Stimulated activated CD8-positive, alpha-beta memory T cell treated with anti-CD3 and anti-CD28 coated beads, Interleukin-4, amount 100 ng/mL, for 4 hours (primary cell): ENCODE results near the gene KDF1.
"Not testable (repeated sequence)": the region's sequence is repeated elsewhere in the genome, so short reads cannot be mapped to it uniquely, and the experiment has no call there.

Experiments
- DNase-seq, 2 donors: peaks; one replicate each; pipeline ENCODE4 v3.0.0-alpha.2; 2020; ENCODE audit warnings: low read depth in 2 of 2, low spot score in 1 of 2

Gene KDF1

GRCh38 chr1:26994787-26995517 lies 34.7 kb upstream of the KDF1 start:
- no peak for DNase-seq

GRCh38 chr1:26994020-26994786 lies 33.9 kb upstream of the KDF1 start:
- DNase-seq = no peak

GRCh38 chr1:26993237-26994019 lies 33.2 kb upstream of the KDF1 start, which contains the start of gene TRNP1:
Gene TRNP1 (plus strand): TSS chr1:26993692. CDS start chr1:26993787, 95 bp downstream.
- peak; percentile 35 to 36 for DNase-seq

GRCh38 chr1:26991310-26992116 lies 31.2 kb upstream of the KDF1 start:
- DNase-seq = no peak

- not testable (repeated sequence) for DNase-seq
These were observed 29.3 kb upstream of the KDF1 start for GRCh38 chr1:26989403-26990109.

- no peak for DNase-seq
These were observed 26.4 kb upstream of the KDF1 start for GRCh38 chr1:26986658-26987057.

GRCh38 chr1:26984291-26984690 lies 24.0 kb upstream of the KDF1 start:
- DNase-seq = no peak

GRCh38 chr1:26983863-26984262 lies 23.6 kb upstream of the KDF1 start:
- DNase-seq = no peak

- no peak for DNase-seq
These were observed 21.0 kb upstream of the KDF1 start for GRCh38 chr1:26981146-26981846.

- no peak for DNase-seq
These were observed 18.6 kb upstream of the KDF1 start for GRCh38 chr1:26978901-26979300.

- no peak for DNase-seq
These were observed 16.6 kb upstream of the KDF1 start for GRCh38 chr1:26976621-26977510.

- DNase-seq = no peak
These were observed 12.6 kb upstream of the KDF1 start for GRCh38 chr1:26972821-26973220.

GRCh38 chr1:26972390-26972789 lies 12.1 kb upstream of the KDF1 start:
- DNase-seq = no peak

GRCh38 chr1:26971590-26971989 lies 11.3 kb upstream of the KDF1 start:
- no peak for DNase-seq

GRCh38 chr1:26970810-26971209 lies 10.5 kb upstream of the KDF1 start:
- no peak for DNase-seq

GRCh38 chr1:26965628-26966027 lies 5.4 kb upstream of the KDF1 start:
- DNase-seq = no peak

- no peak for DNase-seq
These were observed 4.9 kb upstream of the KDF1 start for GRCh38 chr1:26965213-26965612.

GRCh38 chr1:26961826-26962225 lies 1.6 kb upstream of the KDF1 start:
- DNase-seq = no peak

- DNase-seq = no peak
These were observed 328 bp upstream of the KDF1 start for GRCh38 chr1:26960625-26960966.
